ENCODE results near the gene F13A1. TPM values are rescaled to one million over a fixed set of nuclear protein-coding genes. Genes with fewer than 3 reads are reported as not detected.

The F13A1 gene
- total and polyA plus RNA-seq, 2 of the 8 experiments (the other 6 are each of a cell fraction or from before 2014, with no cell fraction given), result 0.57 to 1.5 TPM

- no peak overlapping the region for H2BK120ac ChIP-seq (replicated peaks; ENCODE audit: low read depth, low read length)
- no peak overlapping the region for H3K4ac ChIP-seq (replicated peaks; ENCODE audit: insufficient read length, low read depth, low read length)
- no peaks in the 10 kb centered on the region for H3K36me3 ChIP-seq (ENCODE audit: control insufficient read depth in 2 of 4, insufficient read depth in 4 of 4, low read length in 3 of 4)
- peaks cover 0 to 2% (median 0%) of the 10 kb centered on the region in 4 experiments; a peak in 2 of 7 replicates for H3K4me1 ChIP-seq (replicated peaks in 1 of 4; ENCODE audit: control insufficient read depth in 3 of 4, insufficient read depth in 4 of 4, low read length in 3 of 4)
- no peak overlapping the region for H4K5ac ChIP-seq (ENCODE audit: insufficient read length, low read depth, low read length)
- H4K91ac ChIP-seq (replicated peaks; ENCODE audit: insufficient read length, low read length), result no peak overlapping the region
- no peak overlapping the region for H3K9ac ChIP-seq (replicated peaks in 1 of 4; ENCODE audit: extremely low read depth in 1 of 4, low read depth in 3 of 4, low read length in 3 of 4)
- no peak overlapping the region for H2BK5ac ChIP-seq (ENCODE audit: low read depth, low read length)
- no peak overlapping the region for H3K56ac ChIP-seq (replicated peaks; ENCODE audit: insufficient read length, low read depth, low read length)
- H4K8ac ChIP-seq (ENCODE audit: extremely low read depth, insufficient read depth, low read length), result no peak overlapping the region
- H3K27me3 ChIP-seq (replicated peaks in 1 of 4; ENCODE audit: control insufficient read depth in 3 of 4, extremely low read depth in 1 of 4, insufficient read depth in 3 of 4, low read length in 3 of 4), result no peaks in the 10 kb centered on the region
- no peak for FAIRE-seq
- H3K4me3 ChIP-seq (ENCODE audit: extremely low read depth in 1 of 4, insufficient read depth in 2 of 4, low read depth in 3 of 4, low read length in 4 of 4), result no peak overlapping the region
- H3K79me1 ChIP-seq (ENCODE audit: low read depth, low read length), result no peaks in the 10 kb centered on the region
- DNase-seq (ENCODE audit: low read depth in 1 of 2, low spot score in 2 of 2), result no peak
- H3K9me3 ChIP-seq (ENCODE audit: insufficient read depth in 2 of 2, low read depth in 1 of 2, low read length in 1 of 2), result no peaks in the 10 kb centered on the region; a peak in 1 of 4 replicates
- 90% methylated on average over 1 of the region's 1 CpG; no CpG with 5 or more reads in 1 of the 2 experiments for WGBS, 2 experiments (ENCODE audit: extremely low coverage in 1 of 2, insufficient coverage in 1 of 2, insufficient read length in 1 of 2, insufficient replicate concordance in 2 of 2, low coverage in 1 of 2, low lambda C conversion rate in 2 of 2, missing lambda C conversion rate in 1 of 2)
- H3K18ac ChIP-seq (ENCODE audit: extremely low read depth, low read length), result no peak overlapping the region
- no peak overlapping the region for H2BK20ac ChIP-seq (ENCODE audit: low read length)
- H4K20me1 ChIP-seq (replicated peaks in 1 of 2; ENCODE audit: control insufficient read depth in 1 of 2, insufficient read depth in 2 of 2, low read length in 2 of 2), result no peaks in the 10 kb centered on the region
- no peak overlapping the region for H3K14ac ChIP-seq (ENCODE audit: insufficient read length)
- POLR2A ChIA-PET (ENCODE audit: partially characterized antibody), result no interaction called here
- H3K27ac ChIP-seq (ENCODE audit: low read depth, low read length), result no peak overlapping the region
- no peaks in the 10 kb centered on the region for H3K79me2 ChIP-seq (ENCODE audit: control insufficient read depth in 1 of 2, insufficient read depth in 2 of 2, low read length in 2 of 2)
- CTCF ChIA-PET (ENCODE audit: partially characterized antibody), result interaction anchor here (0.8 to 1.1 kb wide), 3 partner anchors 25 to 352 kb away, joined by 3 read pairs; no protein-coding TSS in a partner anchor
- no peaks in the 10 kb centered on the region for H3K23me2 ChIP-seq (ENCODE audit: low read depth, low read length)
- H2AK5ac ChIP-seq (ENCODE audit: low read depth, low read length), result no peak overlapping the region
- H2BK15ac ChIP-seq (ENCODE audit: low read length), result no peak overlapping the region
- H2AFZ ChIP-seq (ENCODE audit: low read length), result no peak overlapping the region
- H3K4me2 ChIP-seq (ENCODE audit: insufficient read depth in 1 of 2, low read depth in 2 of 2, low read length in 2 of 2), result no peak overlapping the region
- H3K23ac ChIP-seq (ENCODE audit: insufficient read length), result no peak overlapping the region
- no peak overlapping the region for H2BK12ac ChIP-seq (ENCODE audit: low read depth, low read length)
- TF ChIP-seq BCL11A (IDR thresholded peaks at IDR 0.05; ENCODE audit: low read depth in 2 of 2, low read length in 2 of 2) (no peak), KDM1A (IDR thresholded peaks at IDR 0.05; ENCODE audit: borderline replicate concordance, low read length) (no peak), NRF1 (IDR thresholded peaks at IDR 0.05; ENCODE audit: low read depth, low read length) (no peak), KDM4A (IDR thresholded peaks at IDR 0.05; ENCODE audit: low read depth, low read length, severe bottlenecking) (no peak), MAFK (IDR thresholded peaks at IDR 0.05; ENCODE audit: low read depth, low read length) (no peak), E2F6 (IDR thresholded peaks at IDR 0.05) (no peak), USF2 (IDR thresholded peaks at IDR 0.05; ENCODE audit: low read length) (no peak), CHD1 (IDR thresholded peaks at IDR 0.05; ENCODE audit: low read depth, low read length) (no peak), SP2 (IDR thresholded peaks at IDR 0.05; ENCODE audit: low read length) (no peak), CTBP2 (IDR thresholded peaks at IDR 0.05; ENCODE audit: borderline replicate concordance, insufficient read depth, insufficient read length, low read length) (no peak), POU5F1 (IDR thresholded peaks at IDR 0.05; ENCODE audit: low read depth, low read length) (no peak)
- TF ChIP-seq, protein P1, sequence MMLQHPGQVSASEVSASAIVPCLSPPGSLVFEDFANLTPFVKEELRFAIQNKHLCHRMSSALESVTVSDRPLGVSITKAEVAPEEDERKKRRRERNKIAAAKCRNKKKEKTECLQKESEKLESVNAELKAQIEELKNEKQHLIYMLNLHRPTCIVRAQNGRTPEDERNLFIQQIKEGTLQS (IDR thresholded peaks at IDR 0.05; ENCODE audit: insufficient read depth, low read depth, low read length), result no peak
These were observed 125.4 kb downstream of the F13A1 start for GRCh38 chr6:6195080-6195479.

Data from H1 (cell line).